GM19193 (cell line): ENCODE measurements around the gene PTPRT.

Source experiments
- POLR2A ChIP-seq: IDR thresholded peaks from 4 replicates; pipeline ENCODE4 v1.6.1; 2011; ENCODE audit not compliant: insufficient read depth, insufficient read length; ENCODE audit errors: extremely low read depth

The PTPRT gene

GRCh38 chr20:42336576-42336975, 853.1 kb downstream of the PTPRT start:
- TF ChIP-seq POLR2A: no peak

- TF ChIP-seq POLR2A: no peak
These were observed 870.3 kb downstream of the PTPRT start for GRCh38 chr20:42319252-42320013.

DNA sequence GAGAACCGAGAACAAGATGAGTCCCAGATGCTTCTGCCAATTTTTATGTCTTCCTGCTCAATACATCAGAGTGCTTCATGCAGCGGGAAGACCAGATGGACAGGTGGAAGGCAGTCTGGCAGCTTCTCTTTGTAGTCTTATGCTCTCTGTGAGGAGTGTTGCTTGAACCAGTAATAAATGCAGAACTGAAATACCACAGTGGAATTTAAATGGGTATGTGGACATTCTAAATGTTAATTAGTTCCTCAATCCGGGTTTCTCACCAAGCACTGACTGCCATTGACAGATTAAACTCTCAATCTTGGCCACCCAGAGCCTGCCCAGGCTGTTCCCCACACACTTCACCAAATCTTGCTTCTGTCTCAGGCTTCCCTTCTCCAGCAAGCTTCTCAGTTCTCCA, 876.0 kb downstream of the PTPRT start:
- TF ChIP-seq POLR2A: no peak

GRCh38 chr20:42309050-42309449, 880.7 kb downstream of the PTPRT start:
- TF ChIP-seq POLR2A: no peak

- no peak for TF ChIP-seq POLR2A
These were observed 881.5 kb downstream of the PTPRT start for GRCh38 chr20:42308171-42308570.

GRCh38 chr20:42295592-42295991, 894.1 kb downstream of the PTPRT start:
- no peak for TF ChIP-seq POLR2A

- TF ChIP-seq POLR2A: no peak
These were observed 894.7 kb downstream of the PTPRT start for GRCh38 chr20:42294976-42295375.

GRCh38 chr20:42281801-42282200, 907.9 kb downstream of the PTPRT start:
- TF ChIP-seq POLR2A: no peak

DNA sequence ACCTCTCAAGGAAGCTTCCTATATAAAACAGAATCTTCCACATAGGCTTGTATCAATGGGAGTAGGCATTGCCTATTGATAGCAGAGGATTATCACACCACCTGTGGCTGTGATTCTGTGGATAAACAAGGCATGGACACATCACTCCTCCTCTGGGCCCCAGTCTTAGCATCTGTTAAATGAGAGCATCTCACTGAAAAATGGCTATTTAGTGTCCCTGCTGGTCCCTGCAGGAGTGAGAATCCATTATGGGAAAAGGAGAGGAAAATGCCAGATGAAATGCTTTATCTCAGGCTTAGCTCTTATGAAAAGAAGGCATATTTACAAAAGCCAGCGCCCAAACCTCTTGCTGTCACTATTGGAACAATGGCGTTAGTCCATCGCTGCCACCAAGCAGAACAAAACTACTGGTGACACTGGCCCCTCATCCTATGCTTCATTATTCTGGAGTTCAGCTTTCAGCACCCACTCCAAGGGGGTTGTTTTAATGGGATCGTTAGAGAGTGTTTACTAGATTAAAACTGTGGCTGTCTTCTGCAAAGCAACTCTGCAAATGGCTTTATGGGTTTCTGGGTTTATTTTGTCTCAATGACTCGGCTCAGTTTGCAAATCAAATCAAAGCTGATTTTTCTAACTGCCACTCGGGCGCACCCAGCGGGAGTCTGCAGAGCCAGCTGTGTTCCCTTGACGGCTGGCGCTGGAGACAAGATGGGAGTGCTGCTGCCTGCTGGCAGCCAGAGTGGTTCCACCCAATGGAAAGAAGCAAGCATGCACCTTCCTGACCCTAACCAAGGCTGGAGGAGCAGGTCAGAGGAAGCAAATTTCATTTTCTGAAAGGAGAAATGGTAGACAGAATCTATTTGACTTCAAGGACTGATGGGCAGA, 912.7 kb downstream of the PTPRT start:
- TF ChIP-seq POLR2A: no peak

GRCh38 chr20:42274986-42275385, 914.7 kb downstream of the PTPRT start:
- TF ChIP-seq POLR2A: no peak

GRCh38 chr20:42272516-42272915, 917.2 kb downstream of the PTPRT start:
- no peak for TF ChIP-seq POLR2A

- no peak for TF ChIP-seq POLR2A
These were observed 919.2 kb downstream of the PTPRT start for GRCh38 chr20:42270539-42270938.

DNA sequence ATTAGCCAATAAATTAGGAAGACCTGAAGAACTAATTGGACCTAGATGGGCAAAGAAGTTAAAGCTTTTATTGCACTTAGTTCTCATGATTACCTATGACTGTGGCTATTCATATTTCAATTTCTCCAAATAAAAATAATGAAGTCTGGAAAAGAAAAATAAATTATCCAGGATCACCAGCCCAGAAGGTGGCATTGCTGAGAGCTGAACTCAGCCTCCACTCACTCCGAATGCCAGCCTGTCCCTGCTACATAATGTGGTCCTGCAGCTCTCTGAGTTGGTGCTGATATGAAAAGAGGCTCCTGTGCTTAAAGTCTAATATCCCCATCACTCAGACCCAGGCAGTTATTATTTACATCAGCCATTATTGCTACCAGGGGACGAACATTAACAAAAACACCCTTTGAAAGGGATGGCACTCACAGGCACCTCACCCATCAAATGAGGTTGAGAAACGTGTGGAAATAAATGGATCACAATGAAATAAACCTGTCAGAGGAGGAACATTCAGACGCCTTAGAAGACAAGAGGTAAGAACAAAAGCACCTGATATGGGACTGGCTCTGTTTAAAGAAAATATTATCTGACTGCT, 921.8 kb downstream of the PTPRT start:
- TF ChIP-seq POLR2A: no peak

DNA sequence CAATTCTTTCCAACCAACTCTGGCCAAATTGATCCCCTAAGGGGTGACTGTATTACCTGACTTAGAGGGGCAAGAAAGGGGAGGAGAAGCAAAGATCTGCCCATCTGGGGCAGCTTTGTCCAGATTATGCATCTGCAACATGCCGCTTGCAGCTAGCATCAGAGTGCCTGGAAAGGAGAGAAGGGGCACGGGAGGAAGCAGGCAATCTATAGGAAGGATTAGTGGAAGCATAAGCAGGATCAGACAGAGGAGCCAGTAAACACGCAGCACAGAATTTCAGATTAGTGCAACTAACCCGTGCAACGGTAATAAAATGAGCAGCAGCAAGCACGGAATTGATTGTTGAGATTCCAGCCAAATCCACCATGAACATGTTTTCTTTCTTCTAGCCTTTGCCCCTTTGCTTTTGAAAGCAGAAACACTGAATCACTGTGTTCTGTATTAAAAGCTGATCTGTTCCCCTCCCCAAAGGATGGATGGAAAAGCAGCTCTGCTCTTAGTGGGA, 927.9 kb downstream of the PTPRT start:
- TF ChIP-seq POLR2A: no peak

DNA sequence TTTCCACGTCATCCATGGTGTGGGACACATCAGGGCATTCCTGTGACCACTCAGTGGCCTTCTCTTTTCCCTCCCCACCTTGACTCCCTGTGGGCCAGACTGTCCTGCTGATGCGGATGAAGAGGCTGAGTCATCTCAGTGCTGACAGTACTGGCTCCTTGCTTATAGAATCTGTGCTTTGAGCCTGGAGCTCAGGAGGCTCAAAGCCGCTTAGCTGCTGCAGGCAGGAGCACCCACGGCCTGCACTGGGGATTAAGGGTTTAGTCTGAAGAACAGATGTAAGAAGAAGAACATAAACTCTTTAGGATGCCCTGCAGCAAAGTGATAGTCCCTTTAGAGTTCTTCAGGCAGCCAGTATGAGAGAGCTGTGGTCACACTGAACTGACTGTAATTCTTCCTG, 929.5 kb downstream of the PTPRT start:
- TF ChIP-seq POLR2A: no peak
